Measurements from ENCODE around the gene LRWD1.
"Not testable (repeated sequence)": the region's sequence is repeated elsewhere in the genome, so short reads cannot be mapped to it uniquely, and the experiment has no call there.

Gene LRWD1

GRCh38 chr7:102444961-102445673 is 19.7 kb upstream of the LRWD1 start:
- no peak for DNase-seq

GRCh38 chr7:102445674-102446071 is 19.1 kb upstream of the LRWD1 start:
- no peak for DNase-seq

GRCh38 chr7:102446387-102447156 is 18.2 kb upstream of the LRWD1 start:
- no peak for DNase-seq

GRCh38 chr7:102447311-102447710 is 17.5 kb upstream of the LRWD1 start:
- no peak for DNase-seq

- no peak for DNase-seq
These were observed 15.6 kb upstream of the LRWD1 start for GRCh38 chr7:102449136-102449535.

GRCh38 chr7:102450242-102450641 is 14.5 kb upstream of the LRWD1 start:
- no peak for DNase-seq

- no peak for DNase-seq
These were observed 13.3 kb upstream of the LRWD1 start for GRCh38 chr7:102451371-102452054.

- no peak for DNase-seq
These were observed 12.3 kb upstream of the LRWD1 start for GRCh38 chr7:102452451-102452850.

- DNase-seq: no peak
These were observed 11.5 kb upstream of the LRWD1 start for GRCh38 chr7:102453319-102453718.

GRCh38 chr7:102454468-102454867 is 10.3 kb upstream of the LRWD1 start:
- DNase-seq: no peak

- DNase-seq: not testable (repeated sequence)
These were observed 9.9 kb upstream of the LRWD1 start for GRCh38 chr7:102454932-102455331.

GRCh38 chr7:102455596-102455995 is 9.2 kb upstream of the LRWD1 start:
- no peak for DNase-seq

- no peak for DNase-seq
These were observed 8.5 kb upstream of the LRWD1 start for GRCh38 chr7:102456327-102456726.

- DNase-seq: no peak
These were observed 7.3 kb upstream of the LRWD1 start for GRCh38 chr7:102457352-102457924.

- no peak for DNase-seq
These were observed 5.5 kb upstream of the LRWD1 start for GRCh38 chr7:102459221-102459844.

- DNase-seq: no peak
These were observed 4.3 kb upstream of the LRWD1 start for GRCh38 chr7:102460467-102460866.

GRCh38 chr7:102463841-102464576 is 775 bp upstream of the LRWD1 start:
- no peak for DNase-seq

- no peak for DNase-seq
These were observed 1.3 kb downstream of the LRWD1 start for GRCh38 chr7:102466097-102466496.

- no peak for DNase-seq
These were observed 3.0 kb downstream of the LRWD1 start for GRCh38 chr7:102467581-102468477.

- no peak for DNase-seq
These were observed 3.9 kb downstream of the LRWD1 start for GRCh38 chr7:102468478-102469350.

Data from stimulated activated CD4-positive, alpha-beta T cell treated with anti-CD3 and anti-CD28 coated beads, Interleukin-2, amount 100 ng/mL, for 48 hours (primary cell).